ENCODE measurements around the gene PIAS1. TPM values are rescaled to one million over a fixed set of nuclear protein-coding genes. Genes with fewer than 3 reads are reported as not detected.

The PIAS1 gene
- polyA plus RNA-seq, 2 donors = 10.6 to 13.9 TPM

GRCh38 chr15:68059630-68060029, 5.5 kb downstream of the PIAS1 start:
- no peaks in the 10 kb centered on the region for H3K9me3 ChIP-seq (ENCODE audit: control insufficient read depth in 2 of 2, insufficient read depth in 1 of 2, low read depth in 1 of 2, low read length in 1 of 2)
- no peaks in the 10 kb centered on the region for H3K27me3 ChIP-seq (ENCODE audit: control insufficient read depth in 1 of 2, insufficient read depth in 2 of 2, low read length in 2 of 2)
- H3K36me3 ChIP-seq (ENCODE audit: control insufficient read depth in 2 of 2, insufficient read depth in 2 of 2, low read length in 1 of 2) = no peaks in the 10 kb centered on the region
- no peak overlapping the region for H3K4me3 ChIP-seq (ENCODE audit: low read depth in 1 of 2, low read length in 2 of 2)
- WGBS, 2 donors = 93 to 97% methylated on average over 6 of the region's 6 CpGs
- no peak overlapping the region for H3K27ac ChIP-seq (ENCODE audit: low read depth in 2 of 2, low read length in 1 of 2)
- no peaks in the 10 kb centered on the region for H3K4me1 ChIP-seq (ENCODE audit: control insufficient read depth in 2 of 2, insufficient read depth in 2 of 2, low read length in 1 of 2)

- no peak overlapping the region for H3K27ac ChIP-seq (ENCODE audit: low read depth in 2 of 2, low read length in 1 of 2)
- no peaks in the 10 kb centered on the region for H3K4me1 ChIP-seq (ENCODE audit: control insufficient read depth in 2 of 2, insufficient read depth in 2 of 2, low read length in 1 of 2)
- no peaks in the 10 kb centered on the region for H3K36me3 ChIP-seq (ENCODE audit: control insufficient read depth in 2 of 2, insufficient read depth in 2 of 2, low read length in 1 of 2)
- H3K9me3 ChIP-seq (ENCODE audit: control insufficient read depth in 2 of 2, insufficient read depth in 1 of 2, low read depth in 1 of 2, low read length in 1 of 2) = no peaks in the 10 kb centered on the region
- 85% methylated on average over 2 of the region's 2 CpGs for WGBS, 2 donors
- no peak overlapping the region for H3K4me3 ChIP-seq (ENCODE audit: low read depth in 1 of 2, low read length in 2 of 2)
- no peaks in the 10 kb centered on the region for H3K27me3 ChIP-seq (ENCODE audit: control insufficient read depth in 1 of 2, insufficient read depth in 2 of 2, low read length in 2 of 2)
Observed at GRCh38 chr15:68061171-68061570, 7.1 kb downstream of the PIAS1 start.

- Histone ChIP-seq H3K27me3 (ENCODE audit: control insufficient read depth in 1 of 2, insufficient read depth in 2 of 2, low read length in 2 of 2) (no peaks in the 10 kb centered on the region), H3K36me3 (ENCODE audit: control insufficient read depth in 2 of 2, insufficient read depth in 2 of 2, low read length in 1 of 2) (no peaks in the 10 kb centered on the region), H3K4me3 (ENCODE audit: low read depth in 1 of 2, low read length in 2 of 2) (no peak overlapping the region), H3K27ac (ENCODE audit: low read depth in 2 of 2, low read length in 1 of 2) (no peak overlapping the region), H3K9me3 (ENCODE audit: control insufficient read depth in 2 of 2, insufficient read depth in 1 of 2, low read depth in 1 of 2, low read length in 1 of 2) (no peaks in the 10 kb centered on the region), H3K4me1 (ENCODE audit: control insufficient read depth in 2 of 2, insufficient read depth in 2 of 2, low read length in 1 of 2) (no peaks in the 10 kb centered on the region)
- 76 to 83% methylated on average over 5 of the region's 5 CpGs for WGBS, 2 donors
Observed at GRCh38 chr15:68061602-68062001, 7.5 kb downstream of the PIAS1 start.

GRCh38 chr15:68062214-68062613, 8.1 kb downstream of the PIAS1 start:
- WGBS, 2 donors = 50 to 67% methylated on average over 3 of the region's 3 CpGs
- H3K4me3 ChIP-seq (ENCODE audit: low read depth in 1 of 2, low read length in 2 of 2) = no peak overlapping the region
- H3K27ac ChIP-seq (ENCODE audit: low read depth in 2 of 2, low read length in 1 of 2) = no peak overlapping the region
- H3K9me3 ChIP-seq (ENCODE audit: control insufficient read depth in 2 of 2, insufficient read depth in 1 of 2, low read depth in 1 of 2, low read length in 1 of 2) = no peaks in the 10 kb centered on the region
- H3K4me1 ChIP-seq (ENCODE audit: control insufficient read depth in 2 of 2, insufficient read depth in 2 of 2, low read length in 1 of 2) = no peaks in the 10 kb centered on the region
- H3K27me3 ChIP-seq (ENCODE audit: control insufficient read depth in 1 of 2, insufficient read depth in 2 of 2, low read length in 2 of 2) = no peaks in the 10 kb centered on the region
- peaks cover 0 to 2% of the 10 kb centered on the region in 2 donors for H3K36me3 ChIP-seq (ENCODE audit: control insufficient read depth in 2 of 2, insufficient read depth in 2 of 2, low read length in 1 of 2)

GRCh38 chr15:68062946-68063465, 8.9 kb downstream of the PIAS1 start:
- Histone ChIP-seq H3K9me3 (ENCODE audit: control insufficient read depth in 2 of 2, insufficient read depth in 1 of 2, low read depth in 1 of 2, low read length in 1 of 2) (no peaks in the 10 kb centered on the region), H3K27ac (ENCODE audit: low read depth in 2 of 2, low read length in 1 of 2) (no peak overlapping the region), H3K4me3 (ENCODE audit: low read depth in 1 of 2, low read length in 2 of 2) (no peak overlapping the region), H3K36me3 (ENCODE audit: control insufficient read depth in 2 of 2, insufficient read depth in 2 of 2, low read length in 1 of 2) (peaks cover 0 to 2% of the 10 kb centered on the region in 2 donors), H3K27me3 (ENCODE audit: control insufficient read depth in 1 of 2, insufficient read depth in 2 of 2, low read length in 2 of 2) (no peaks in the 10 kb centered on the region), H3K4me1 (ENCODE audit: control insufficient read depth in 2 of 2, insufficient read depth in 2 of 2, low read length in 1 of 2) (no peaks in the 10 kb centered on the region)

- Histone ChIP-seq H3K4me1 (ENCODE audit: control insufficient read depth in 2 of 2, insufficient read depth in 2 of 2, low read length in 1 of 2) (no peaks in the 10 kb centered on the region), H3K9me3 (ENCODE audit: control insufficient read depth in 2 of 2, insufficient read depth in 1 of 2, low read depth in 1 of 2, low read length in 1 of 2) (no peaks in the 10 kb centered on the region), H3K27me3 (ENCODE audit: control insufficient read depth in 1 of 2, insufficient read depth in 2 of 2, low read length in 2 of 2) (no peaks in the 10 kb centered on the region), H3K27ac (ENCODE audit: low read depth in 2 of 2, low read length in 1 of 2) (no peak overlapping the region), H3K4me3 (ENCODE audit: low read depth in 1 of 2, low read length in 2 of 2) (no peak overlapping the region), H3K36me3 (ENCODE audit: control insufficient read depth in 2 of 2, insufficient read depth in 2 of 2, low read length in 1 of 2) (peaks cover 0 to 2% of the 10 kb centered on the region in 2 donors)
- 89 to 92% methylated on average over 3 of the region's 3 CpGs for WGBS, 2 donors
Observed at GRCh38 chr15:68063606-68064005, 9.5 kb downstream of the PIAS1 start.

GRCh38 chr15:68073576-68074288, 19.6 kb downstream of the PIAS1 start:
- WGBS, 2 donors = 90 to 91% methylated on average over 6 of the region's 6 CpGs

GRCh38 chr15:68075764-68076385, 21.8 kb downstream of the PIAS1 start:
- Histone ChIP-seq H3K36me3 (ENCODE audit: control insufficient read depth in 2 of 2, insufficient read depth in 2 of 2, low read length in 1 of 2) (no peaks in the 10 kb centered on the region), H3K9me3 (ENCODE audit: control insufficient read depth in 2 of 2, insufficient read depth in 1 of 2, low read depth in 1 of 2, low read length in 1 of 2) (no peaks in the 10 kb centered on the region), H3K4me3 (ENCODE audit: low read depth in 1 of 2, low read length in 2 of 2) (no peak overlapping the region), H3K27me3 (ENCODE audit: control insufficient read depth in 1 of 2, insufficient read depth in 2 of 2, low read length in 2 of 2) (no peaks in the 10 kb centered on the region), H3K27ac (ENCODE audit: low read depth in 2 of 2, low read length in 1 of 2) (no peak overlapping the region), H3K4me1 (ENCODE audit: control insufficient read depth in 2 of 2, insufficient read depth in 2 of 2, low read length in 1 of 2) (peaks cover 0 to 2% of the 10 kb centered on the region in 2 donors)
- 96 to 97% methylated on average over 18 of the region's 18 CpGs for WGBS, 2 donors

More at GRCh38 chr15:68073576-68074288, 19.6 kb downstream of the PIAS1 start:
- Histone ChIP-seq H3K27me3 (ENCODE audit: control insufficient read depth in 1 of 2, insufficient read depth in 2 of 2, low read length in 2 of 2) (no peaks in the 10 kb centered on the region), H3K27ac (ENCODE audit: low read depth in 2 of 2, low read length in 1 of 2) (no peak overlapping the region), H3K4me1 (ENCODE audit: control insufficient read depth in 2 of 2, insufficient read depth in 2 of 2, low read length in 1 of 2) (peaks cover 0 to 2% of the 10 kb centered on the region in 2 donors), H3K9me3 (ENCODE audit: control insufficient read depth in 2 of 2, insufficient read depth in 1 of 2, low read depth in 1 of 2, low read length in 1 of 2) (no peaks in the 10 kb centered on the region), H3K36me3 (ENCODE audit: control insufficient read depth in 2 of 2, insufficient read depth in 2 of 2, low read length in 1 of 2) (no peaks in the 10 kb centered on the region), H3K4me3 (ENCODE audit: low read depth in 1 of 2, low read length in 2 of 2) (no peak overlapping the region)

- H3K4me1 ChIP-seq (ENCODE audit: control insufficient read depth in 2 of 2, insufficient read depth in 2 of 2, low read length in 1 of 2) = no peaks in the 10 kb centered on the region
- no peak overlapping the region for H3K4me3 ChIP-seq (ENCODE audit: low read depth in 1 of 2, low read length in 2 of 2)
- no peaks in the 10 kb centered on the region for H3K9me3 ChIP-seq (ENCODE audit: control insufficient read depth in 2 of 2, insufficient read depth in 1 of 2, low read depth in 1 of 2, low read length in 1 of 2)
- no peaks in the 10 kb centered on the region for H3K27me3 ChIP-seq (ENCODE audit: control insufficient read depth in 1 of 2, insufficient read depth in 2 of 2, low read length in 2 of 2)
- H3K27ac ChIP-seq (ENCODE audit: low read depth in 2 of 2, low read length in 1 of 2) = no peak overlapping the region
- WGBS, 2 donors = 69 to 80% methylated on average over 3 of the region's 3 CpGs
- H3K36me3 ChIP-seq (ENCODE audit: control insufficient read depth in 2 of 2, insufficient read depth in 2 of 2, low read length in 1 of 2) = no peaks in the 10 kb centered on the region
Observed at GRCh38 chr15:68078365-68078764, 24.2 kb downstream of the PIAS1 start.

GRCh38 chr15:68080334-68080733, 26.2 kb downstream of the PIAS1 start:
- H3K9me3 ChIP-seq (ENCODE audit: control insufficient read depth in 2 of 2, insufficient read depth in 1 of 2, low read depth in 1 of 2, low read length in 1 of 2) = no peaks in the 10 kb centered on the region
- H3K27ac ChIP-seq (ENCODE audit: low read depth in 2 of 2, low read length in 1 of 2) = peak overlapping the region in 1 of 2 donors; percentile 49
- no peaks in the 10 kb centered on the region for H3K36me3 ChIP-seq (ENCODE audit: control insufficient read depth in 2 of 2, insufficient read depth in 2 of 2, low read length in 1 of 2)
- WGBS, 2 donors = 72 to 74% methylated on average over 1 of the region's 1 CpG
- H3K27me3 ChIP-seq (ENCODE audit: control insufficient read depth in 1 of 2, insufficient read depth in 2 of 2, low read length in 2 of 2) = no peaks in the 10 kb centered on the region
- H3K4me1 ChIP-seq (ENCODE audit: control insufficient read depth in 2 of 2, insufficient read depth in 2 of 2, low read length in 1 of 2) = no peaks in the 10 kb centered on the region
- H3K4me3 ChIP-seq (ENCODE audit: low read depth in 1 of 2, low read length in 2 of 2) = no peak overlapping the region

Data from esophagus (tissue), 2 donors.